ENCODE results near the gene ERCC3. TPM values are rescaled to one million over a fixed set of nuclear protein-coding genes. Genes with fewer than 3 reads are reported as not detected.

ERCC3 gene
- total and polyA plus RNA-seq, 2 donors (not counting 3 experiments of a cell fraction or from before 2014, with no cell fraction given): 40.7 to 47.3 TPM

DNA sequence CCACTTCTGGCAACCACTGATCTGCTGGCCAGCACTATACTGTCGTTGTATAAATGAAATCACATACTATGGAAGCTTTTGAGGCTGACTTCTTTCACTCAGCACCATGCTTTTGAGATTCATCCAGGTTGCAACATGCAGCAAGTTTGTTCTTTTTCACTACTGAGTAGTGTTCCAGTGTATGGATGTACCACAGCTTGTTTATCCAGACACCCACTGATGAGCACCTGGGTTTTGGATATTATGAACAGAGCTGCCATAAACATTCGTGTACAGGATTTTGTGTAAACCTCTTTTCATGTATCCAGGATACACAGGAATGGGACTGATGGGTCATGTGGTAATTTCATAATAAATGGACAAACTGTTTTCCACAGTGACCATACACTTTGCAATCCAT lies 10.7 kb downstream of the ERCC3 start:
- intact Hi-C loops (cut with micrococcal nuclease) (no loop called here), dilution Hi-C loops (cut with MboI; ENCODE audit: extremely low pct_ligation_motif_present, low sequenced_read_pairs) (no loop called here)
- TF ChIP-seq POLR2A (IDR thresholded peaks at IDR 0.05; ENCODE audit: low read depth, low read length) (no peak), POLR2AphosphoS5 (IDR thresholded peaks at IDR 0.05; ENCODE audit: insufficient read depth, low read depth, low read length) (no peak), CTCF (IDR thresholded peaks at IDR 0.05; ENCODE audit: extremely low read depth in 1 of 2, insufficient read depth in 1 of 2, low read depth in 1 of 2, low read length in 2 of 2) (no peak), MYC (IDR thresholded peaks at IDR 0.05; ENCODE audit: low read depth, low read length) (no peak)
- TF ChIP-seq, protein P1, sequence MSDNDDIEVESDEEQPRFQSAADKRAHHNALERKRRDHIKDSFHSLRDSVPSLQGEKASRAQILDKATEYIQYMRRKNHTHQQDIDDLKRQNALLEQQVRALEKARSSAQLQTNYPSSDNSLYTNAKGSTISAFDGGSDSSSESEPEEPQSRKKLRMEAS (IDR thresholded peaks at IDR 0.05; ENCODE audit: insufficient read depth, insufficient read length): no peak
- POLR2A ChIA-PET: interaction anchor here (0.8 kb wide), 1 partner anchor 37 kb away, joined by 3 read pairs; no protein-coding TSS in a partner anchor
- H2AFZ ChIP-seq (ENCODE audit: low read depth, low read length): no peak overlapping the region
- FAIRE-seq: no peak
- no peak for DNase-seq (ENCODE audit: low read depth, low spot score)
- no peaks in the 10 kb centered on the region for H3K27me3 ChIP-seq (ENCODE audit: control insufficient read depth in 2 of 2, insufficient read depth in 2 of 2, low read length in 2 of 2)
- H3K36me3 ChIP-seq (ENCODE audit: control insufficient read depth in 2 of 2, extremely low read depth in 1 of 2, insufficient read depth in 2 of 2, low read length in 2 of 2): peaks cover 29 to 48% of the 10 kb centered on the region in 2 experiments
- H3K27ac ChIP-seq (ENCODE audit: insufficient read depth, low read depth, low read length): no peak overlapping the region
- no peaks in the 10 kb centered on the region for H4K20me1 ChIP-seq (replicated peaks; ENCODE audit: control insufficient read depth, extremely low read depth, insufficient read depth, low read length)
- H3K4me1 ChIP-seq (ENCODE audit: control insufficient read depth, extremely low read depth, insufficient read depth, low read length): no peaks in the 10 kb centered on the region
- H3K9me1 ChIP-seq (replicated peaks; ENCODE audit: control insufficient read depth, extremely low read depth, insufficient read depth, low read length): no peaks in the 10 kb centered on the region
- no peak overlapping the region for H3K9ac ChIP-seq (replicated peaks; ENCODE audit: extremely low read depth, insufficient read depth, low read length)
- H3K79me2 ChIP-seq (ENCODE audit: control insufficient read depth, insufficient read depth, low read length): peaks cover 11% of the 10 kb centered on the region
- H3K4me2 ChIP-seq (ENCODE audit: insufficient read depth, low read length): no peak overlapping the region
- CTCF ChIA-PET: no interaction called here
- BruUV-seq (replicated peaks): no TSS peak
- H3K9me3 ChIP-seq (replicated peaks; ENCODE audit: control insufficient read depth, insufficient read depth, low read length): no peaks in the 10 kb centered on the region
- no peak overlapping the region for H3K4me3 ChIP-seq (replicated peaks in 1 of 3; ENCODE audit: insufficient read depth in 1 of 3, low read depth in 1 of 3, low read length in 3 of 3)

DNA sequence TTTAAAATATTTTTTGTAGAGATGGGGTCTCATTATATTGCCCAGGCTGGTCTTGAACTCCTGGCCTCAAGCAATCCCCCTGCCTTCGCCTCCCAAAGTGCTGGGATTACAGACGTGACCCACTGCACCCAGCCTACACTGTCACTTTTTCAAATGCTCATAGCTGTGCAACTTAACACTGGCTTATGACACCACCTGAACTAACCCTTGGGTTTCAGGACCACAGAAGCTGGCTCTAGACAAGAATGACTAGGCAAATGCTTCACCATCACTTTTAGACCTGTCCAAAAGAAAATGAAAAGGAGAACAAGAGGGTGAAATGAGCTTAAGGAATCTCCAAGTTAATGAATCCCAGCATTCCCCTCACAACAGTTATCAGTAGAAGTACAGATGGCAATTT lies 13.3 kb downstream of the ERCC3 start:
- Histone ChIP-seq H2AFZ (ENCODE audit: low read depth, low read length) (no peak overlapping the region), H3K4me1 (ENCODE audit: control insufficient read depth, extremely low read depth, insufficient read depth, low read length) (no peaks in the 10 kb centered on the region), H3K79me2 (ENCODE audit: control insufficient read depth, insufficient read depth, low read length) (peaks cover 11% of the 10 kb centered on the region), H3K27ac (ENCODE audit: insufficient read depth, low read depth, low read length) (no peak overlapping the region), H3K9me1 (replicated peaks; ENCODE audit: control insufficient read depth, extremely low read depth, insufficient read depth, low read length) (no peaks in the 10 kb centered on the region), H3K27me3 (ENCODE audit: control insufficient read depth in 2 of 2, insufficient read depth in 2 of 2, low read length in 2 of 2) (no peaks in the 10 kb centered on the region), H3K9ac (replicated peaks; ENCODE audit: extremely low read depth, insufficient read depth, low read length) (no peak overlapping the region), H3K36me3 (ENCODE audit: control insufficient read depth in 2 of 2, extremely low read depth in 1 of 2, insufficient read depth in 2 of 2, low read length in 2 of 2) (peaks cover 24 to 38% of the 10 kb centered on the region in 2 experiments), H4K20me1 (replicated peaks; ENCODE audit: control insufficient read depth, extremely low read depth, insufficient read depth, low read length) (no peaks in the 10 kb centered on the region), H3K4me3 (replicated peaks in 1 of 3; ENCODE audit: insufficient read depth in 1 of 3, low read depth in 1 of 3, low read length in 3 of 3) (no peak overlapping the region), H3K4me2 (ENCODE audit: insufficient read depth, low read length) (no peak overlapping the region), H3K9me3 (replicated peaks; ENCODE audit: control insufficient read depth, insufficient read depth, low read length) (no peaks in the 10 kb centered on the region)
- TF ChIP-seq CTCF (IDR thresholded peaks at IDR 0.05; ENCODE audit: extremely low read depth in 1 of 2, insufficient read depth in 1 of 2, low read depth in 1 of 2, low read length in 2 of 2): no peak
- no peak for FAIRE-seq
- ChIA-PET POLR2A (no interaction called here), CTCF (interaction anchor here (0.9 to 1.4 kb wide), 2 partner anchors 13 to 97 kb away, joined by 3 to 4 read pairs; partner anchors contain the start of gene ERCC3)
- no TSS peak for BruUV-seq (replicated peaks)
- dilution Hi-C loops (cut with MboI; ENCODE audit: extremely low pct_ligation_motif_present, low sequenced_read_pairs) (no loop called here), intact Hi-C loops (cut with micrococcal nuclease) (no loop called here)
- no peak for DNase-seq (ENCODE audit: low read depth, low spot score)
